Loucy (cell line): ENCODE results near the gene H2BK1.

Experiments used
- EZH2phosphoT487 ChIP-seq: fragments of 200-600 bp; IDR thresholded peaks from 2 replicates; pipeline ENCODE4 v1.6.1; 2018; ENCODE audit warnings: antibody characterized with exemption, mild to moderate bottlenecking, moderate library complexity, borderline replicate concordance
- TF ChIP-seq, protein P1 (sequence below): fragments of 200-600 bp; sonication (generic); conservative IDR thresholded peaks from 2 replicates; pipeline ENCODE4 v1.5.1; 2014; ENCODE audit warnings: mild to moderate bottlenecking, antibody characterized with exemption, low read length

DNA sequence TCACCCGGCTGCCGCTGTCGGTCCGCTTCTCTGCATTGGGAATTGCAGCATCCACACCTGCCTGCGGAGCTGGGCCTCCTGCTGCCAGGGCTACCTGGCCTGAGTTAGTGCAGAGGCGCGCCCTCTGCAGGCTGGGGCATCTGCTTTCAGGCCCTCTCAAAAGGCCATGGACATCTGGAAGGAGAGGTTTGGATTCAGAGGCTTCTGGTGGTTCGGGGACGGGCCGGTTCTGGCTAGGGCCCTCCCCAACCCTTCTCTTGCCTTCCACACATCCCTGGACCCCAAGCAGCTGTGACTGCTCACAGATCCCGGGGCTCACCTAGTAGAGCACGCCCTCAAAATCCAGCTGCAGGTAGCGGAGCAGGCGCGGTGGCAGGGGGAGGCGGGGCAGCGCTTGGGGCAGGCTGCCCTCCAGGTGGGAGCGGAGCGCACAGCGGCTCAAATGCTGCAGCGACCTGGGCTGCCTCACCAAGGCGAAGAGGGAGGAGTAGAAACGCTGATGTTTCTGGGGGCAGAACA is 34.4 kb downstream of the H2BK1 start:
- TF ChIP-seq, protein P1, sequence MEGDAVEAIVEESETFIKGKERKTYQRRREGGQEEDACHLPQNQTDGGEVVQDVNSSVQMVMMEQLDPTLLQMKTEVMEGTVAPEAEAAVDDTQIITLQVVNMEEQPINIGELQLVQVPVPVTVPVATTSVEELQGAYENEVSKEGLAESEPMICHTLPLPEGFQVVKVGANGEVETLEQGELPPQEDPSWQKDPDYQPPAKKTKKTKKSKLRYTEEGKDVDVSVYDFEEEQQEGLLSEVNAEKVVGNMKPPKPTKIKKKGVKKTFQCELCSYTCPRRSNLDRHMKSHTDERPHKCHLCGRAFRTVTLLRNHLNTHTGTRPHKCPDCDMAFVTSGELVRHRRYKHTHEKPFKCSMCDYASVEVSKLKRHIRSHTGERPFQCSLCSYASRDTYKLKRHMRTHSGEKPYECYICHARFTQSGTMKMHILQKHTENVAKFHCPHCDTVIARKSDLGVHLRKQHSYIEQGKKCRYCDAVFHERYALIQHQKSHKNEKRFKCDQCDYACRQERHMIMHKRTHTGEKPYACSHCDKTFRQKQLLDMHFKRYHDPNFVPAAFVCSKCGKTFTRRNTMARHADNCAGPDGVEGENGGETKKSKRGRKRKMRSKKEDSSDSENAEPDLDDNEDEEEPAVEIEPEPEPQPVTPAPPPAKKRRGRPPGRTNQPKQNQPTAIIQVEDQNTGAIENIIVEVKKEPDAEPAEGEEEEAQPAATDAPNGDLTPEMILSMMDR = 0 out of 2 replicates have a peak, but pooled peaks have one; percentile 10
- no peak for TF ChIP-seq EZH2phosphoT487
